ENCODE results near the gene OSBPL8.

DNA sequence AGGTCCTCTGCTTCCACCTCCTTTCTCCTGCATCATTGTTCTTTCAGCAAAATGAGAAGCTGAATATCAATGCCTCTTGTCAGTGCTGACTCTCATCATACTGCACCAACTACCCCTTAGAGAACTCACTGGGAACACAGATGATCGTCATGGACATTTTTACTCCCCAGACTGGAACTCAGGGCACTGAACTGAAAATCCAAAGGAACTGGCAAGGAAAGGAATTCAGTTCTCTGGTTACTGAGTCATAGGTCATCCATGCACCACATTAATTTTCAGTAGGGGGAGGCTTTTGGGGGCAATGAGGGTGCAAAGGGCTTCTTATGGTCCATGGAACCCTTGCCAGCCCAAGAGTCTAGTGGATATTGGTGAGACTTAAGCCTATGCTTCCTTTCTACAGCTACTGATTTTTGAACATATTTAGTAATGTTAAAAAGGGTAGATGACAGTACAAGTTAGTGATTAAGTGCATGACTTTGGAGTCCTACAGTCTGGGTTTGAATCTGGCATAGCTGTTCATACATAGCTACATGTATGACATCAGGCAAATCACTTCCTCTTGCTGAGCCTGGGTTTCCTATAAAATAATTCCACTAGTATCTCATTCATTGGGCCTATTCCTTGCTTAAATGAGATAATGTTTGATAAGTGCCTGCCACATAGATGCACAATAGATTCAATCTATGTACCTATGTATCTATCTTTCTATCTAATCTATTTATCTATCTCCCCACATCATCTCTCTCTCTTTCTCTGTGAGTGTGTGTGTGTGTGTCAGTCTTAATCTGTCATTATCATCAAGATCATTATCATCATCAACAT, 240.6 kb downstream of the OSBPL8 start:
- TF ChIP-seq POLR2A (IDR thresholded peaks at IDR 0.05) (no peak), CTCF (IDR thresholded peaks at IDR 0.05) (no peak)

Measured in Peyer's patch (tissue), 4 donors.